HG03066 (cell line): ENCODE measurements around the gene RNASE13.
"Not testable (repeated sequence)": the region's sequence is repeated elsewhere in the genome, so short reads cannot be mapped to it uniquely, and the experiment has no call there.

Source experiments
- ATAC-seq: cut with Tn5 transposase; IDR thresholded peaks from one replicate; pipeline ENCODE4 v1.9.1; 2021; ENCODE audit warnings: low read depth; ENCODE audit not compliant: unreplicated experiment

The RNASE13 gene

GRCh38 chr14:21024585-21025370 is 9.8 kb downstream of the RNASE13 start, which contains the start of gene NDRG2:
Gene NDRG2, minus strand, starts transcription at chr14:21025061. Its CDS starts 1,746 bp downstream, at chr14:21023315.
- ATAC-seq, result no peak

- no peak for ATAC-seq
Observed at GRCh38 chr14:21023817-21024584, 10.6 kb downstream of the RNASE13 start.

- ATAC-seq, result no peak
Observed at GRCh38 chr14:21023174-21023573, 11.4 kb downstream of the RNASE13 start.

- ATAC-seq, result no peak
Observed at GRCh38 chr14:21022686-21023085, 11.9 kb downstream of the RNASE13 start.

- no peak for ATAC-seq
Observed at GRCh38 chr14:21020977-21021545, 13.5 kb downstream of the RNASE13 start.

- ATAC-seq, result no peak
Observed at GRCh38 chr14:21019366-21019765, 15.2 kb downstream of the RNASE13 start.

GRCh38 chr14:21018781-21019180 is 15.8 kb downstream of the RNASE13 start:
- ATAC-seq, result no peak

GRCh38 chr14:21018286-21018685 is 16.3 kb downstream of the RNASE13 start:
- ATAC-seq, result no peak

GRCh38 chr14:21017528-21018245 is 16.9 kb downstream of the RNASE13 start:
- ATAC-seq, result no peak

- no peak for ATAC-seq
Observed at GRCh38 chr14:21016413-21017190, 18.0 kb downstream of the RNASE13 start.

- ATAC-seq, result no peak
Observed at GRCh38 chr14:21015312-21015711, 19.3 kb downstream of the RNASE13 start.

- no peak for ATAC-seq
Observed at GRCh38 chr14:21014761-21015190, 19.8 kb downstream of the RNASE13 start.

- no peak for ATAC-seq
Observed at GRCh38 chr14:21011136-21011535, 23.5 kb downstream of the RNASE13 start.

GRCh38 chr14:21009721-21010120 is 24.9 kb downstream of the RNASE13 start:
- not testable (repeated sequence) for ATAC-seq

- no peak for ATAC-seq
Observed at GRCh38 chr14:21003788-21004346, 30.7 kb downstream of the RNASE13 start.

GRCh38 chr14:21001218-21001617 is 33.4 kb downstream of the RNASE13 start:
- no peak for ATAC-seq

GRCh38 chr14:20999591-20999990 is 35.0 kb downstream of the RNASE13 start:
- no peak for ATAC-seq

GRCh38 chr14:20998674-20999366 is 35.8 kb downstream of the RNASE13 start, which contains the start of gene SLC39A2:
Gene SLC39A2, plus strand, starts transcription at chr14:20999293. Its CDS starts 154 bp downstream, at chr14:20999447.
- no peak for ATAC-seq

- no peak for ATAC-seq
Observed at GRCh38 chr14:20998139-20998538, 36.5 kb downstream of the RNASE13 start.
